ENCODE data around the gene CCDC141. TPM values are rescaled to one million over a fixed set of nuclear protein-coding genes. Genes with fewer than 3 reads are reported as not detected.

The CCDC141 gene
- total RNA-seq, 3 donors from 2014 or later (not counting 1 experiment from before 2014, with no cell fraction given), result 2.0 to 3.1 (median 2.0) TPM

GRCh38 chr2:178858896-178859625 lies 190.9 kb downstream of the CCDC141 start:
- DNase-seq, result no peak
- Mint-ChIP-seq H3K27me3 (ENCODE audit: low read depth in 2 of 2) (peaks cover 0 to 2% of the 10 kb centered on the region in 2 donors), H3K36me3 (no peaks in the 10 kb centered on the region), H3K9me3 (no peaks in the 10 kb centered on the region), H3K4me1 (no peaks in the 10 kb centered on the region), H3K27ac (no peak overlapping the region), H3K4me3 (no peak overlapping the region)
- TF ChIP-seq CTCF (IDR thresholded peaks at IDR 0.05), result no peak
- intact Hi-C loops (cut with micrococcal nuclease), result no loop called here
- Histone ChIP-seq H3K27ac (ENCODE audit: low read length) (no peak overlapping the region), H3K36me3 (ENCODE audit: control insufficient read depth, insufficient read depth, low read length) (no peaks in the 10 kb centered on the region), H3K4me1 (ENCODE audit: control insufficient read depth, insufficient read depth, low read length) (no peaks in the 10 kb centered on the region), H3K4me3 (ENCODE audit: low read length) (no peak overlapping the region), H3K9me3 (ENCODE audit: control insufficient read depth, insufficient read depth, low read length) (no peaks in the 10 kb centered on the region), H3K27me3 (ENCODE audit: control insufficient read depth, insufficient read depth, low read length) (no peaks in the 10 kb centered on the region)
- WGBS (ENCODE audit: insufficient coverage), result 60% methylated on average over 4 of the region's 4 CpGs
- no peak for ATAC-seq

- H3K9me3 Mint-ChIP-seq, result no peaks in the 10 kb centered on the region
- ATAC-seq, result no peak
- H3K4me1 Mint-ChIP-seq, result no peaks in the 10 kb centered on the region
- Histone ChIP-seq H3K27ac (ENCODE audit: low read length) (no peak overlapping the region), H3K4me3 (ENCODE audit: low read length) (no peak overlapping the region), H3K36me3 (ENCODE audit: control insufficient read depth, insufficient read depth, low read length) (no peaks in the 10 kb centered on the region), H3K9me3 (ENCODE audit: control insufficient read depth, insufficient read depth, low read length) (no peaks in the 10 kb centered on the region), H3K4me1 (ENCODE audit: control insufficient read depth, insufficient read depth, low read length) (no peaks in the 10 kb centered on the region), H3K27me3 (ENCODE audit: control insufficient read depth, insufficient read depth, low read length) (no peaks in the 10 kb centered on the region)
- H3K4me3 Mint-ChIP-seq, result no peak overlapping the region
- TF ChIP-seq CTCF (IDR thresholded peaks at IDR 0.05), result no peak
- intact Hi-C loops (cut with micrococcal nuclease), result no loop called here
- no peak overlapping the region for H3K27ac Mint-ChIP-seq
- no peaks in the 10 kb centered on the region for H3K36me3 Mint-ChIP-seq
- no peaks in the 10 kb centered on the region for H3K27me3 Mint-ChIP-seq (ENCODE audit: low read depth in 2 of 2)
- no peak for DNase-seq
These were observed 194.8 kb downstream of the CCDC141 start for GRCh38 chr2:178855151-178855550.

- no peaks in the 10 kb centered on the region for H3K36me3 Mint-ChIP-seq
- H3K4me3 ChIP-seq (ENCODE audit: low read length), result no peak overlapping the region
- no peak for TF ChIP-seq CTCF (IDR thresholded peaks at IDR 0.05)
- no peak overlapping the region for H3K4me3 Mint-ChIP-seq
- no peaks in the 10 kb centered on the region for H3K9me3 ChIP-seq (ENCODE audit: control insufficient read depth, insufficient read depth, low read length)
- H3K36me3 ChIP-seq (ENCODE audit: control insufficient read depth, insufficient read depth, low read length), result no peaks in the 10 kb centered on the region
- no peak overlapping the region for H3K27ac Mint-ChIP-seq
- H3K27me3 ChIP-seq (ENCODE audit: control insufficient read depth, insufficient read depth, low read length), result no peaks in the 10 kb centered on the region
- H3K27ac ChIP-seq (ENCODE audit: low read length), result no peak overlapping the region
- no peaks in the 10 kb centered on the region for H3K4me1 ChIP-seq (ENCODE audit: control insufficient read depth, insufficient read depth, low read length)
- H3K9me3 Mint-ChIP-seq, result no peaks in the 10 kb centered on the region
- no peaks in the 10 kb centered on the region for H3K4me1 Mint-ChIP-seq
- no peaks in the 10 kb centered on the region for H3K27me3 Mint-ChIP-seq (ENCODE audit: low read depth in 2 of 2)
- DNase-seq (no peak), ATAC-seq (no peak)
- intact Hi-C loops (cut with micrococcal nuclease), result no loop called here
- 92% methylated on average over 5 of the region's 5 CpGs for WGBS (ENCODE audit: insufficient coverage)
These were observed 201.6 kb downstream of the CCDC141 start for GRCh38 chr2:178848335-178848734.

GRCh38 chr2:178846458-178846802 lies 203.5 kb downstream of the CCDC141 start:
- H3K4me3 Mint-ChIP-seq, result no peak overlapping the region
- 76% methylated on average over 2 of the region's 2 CpGs for WGBS (ENCODE audit: insufficient coverage)
- no peaks in the 10 kb centered on the region for H3K36me3 Mint-ChIP-seq
- Histone ChIP-seq H3K9me3 (ENCODE audit: control insufficient read depth, insufficient read depth, low read length) (no peaks in the 10 kb centered on the region), H3K27me3 (ENCODE audit: control insufficient read depth, insufficient read depth, low read length) (no peaks in the 10 kb centered on the region), H3K27ac (ENCODE audit: low read length) (no peak overlapping the region), H3K36me3 (ENCODE audit: control insufficient read depth, insufficient read depth, low read length) (no peaks in the 10 kb centered on the region), H3K4me1 (ENCODE audit: control insufficient read depth, insufficient read depth, low read length) (no peaks in the 10 kb centered on the region), H3K4me3 (ENCODE audit: low read length) (no peak overlapping the region)
- TF ChIP-seq CTCF (IDR thresholded peaks at IDR 0.05), result no peak
- DNase-seq (no peak), ATAC-seq (no peak)
- H3K27ac Mint-ChIP-seq, result no peak overlapping the region
- no peaks in the 10 kb centered on the region for H3K4me1 Mint-ChIP-seq
- intact Hi-C loops (cut with micrococcal nuclease), result no loop called here
- no peaks in the 10 kb centered on the region for H3K9me3 Mint-ChIP-seq
- H3K27me3 Mint-ChIP-seq (ENCODE audit: low read depth in 2 of 2), result no peaks in the 10 kb centered on the region

All from natural killer cell (primary cell).